Measurements from ENCODE around the gene TSC22D3. TPM values are rescaled to one million over a fixed set of nuclear protein-coding genes. Genes with fewer than 3 reads are reported as not detected.

Gene TSC22D3
- total and polyA plus RNA-seq, 7 donors: 40.5 to 551 (median 272) TPM

- no peaks in the 10 kb centered on the region for H3K36me3 ChIP-seq
- H3K27me3 ChIP-seq: no peaks in the 10 kb centered on the region
- TF ChIP-seq EP300 (IDR thresholded peaks at IDR 0.05) (no peak), CTCF (IDR thresholded peaks at IDR 0.05) (no peak), POLR2A (IDR thresholded peaks at IDR 0.05) (no peak), POLR2AphosphoS5 (IDR thresholded peaks at IDR 0.05) (no peak)
- H3K27ac ChIP-seq: no peak overlapping the region
- H3K4me1 ChIP-seq: no peaks in the 10 kb centered on the region
- no peak overlapping the region for H3K4me3 ChIP-seq
- no peaks in the 10 kb centered on the region for H3K9me3 ChIP-seq
- DNase-seq: no peak
- 92 to 95% methylated on average over 3 of the region's 3 CpGs for WGBS, 2 donors
- intact Hi-C loops (cut with DNase I): no loop called here
Measured at GRCh38 chrX:107805179-107805578, 29.6 kb upstream of the TSC22D3 start.

GRCh38 chrX:107804427-107804826, 28.8 kb upstream of the TSC22D3 start:
- no peak overlapping the region for H3K27ac ChIP-seq
- no peak for DNase-seq
- TF ChIP-seq POLR2AphosphoS5 (IDR thresholded peaks at IDR 0.05) (no peak), CTCF (IDR thresholded peaks at IDR 0.05) (no peak), EP300 (IDR thresholded peaks at IDR 0.05) (no peak), POLR2A (IDR thresholded peaks at IDR 0.05) (no peak)
- 80 to 88% methylated on average over 1 of the region's 1 CpG for WGBS, 2 donors
- intact Hi-C loops (cut with DNase I): no loop called here
- H3K9me3 ChIP-seq: no peaks in the 10 kb centered on the region
- no peaks in the 10 kb centered on the region for H3K36me3 ChIP-seq
- H3K4me1 ChIP-seq: no peaks in the 10 kb centered on the region
- no peak overlapping the region for H3K4me3 ChIP-seq
- no peaks in the 10 kb centered on the region for H3K27me3 ChIP-seq

- Histone ChIP-seq H3K4me1 (peaks cover 0 to 6% (median 0%) of the 10 kb centered on the region in 4 donors), H3K27me3 (no peaks in the 10 kb centered on the region), H3K27ac (peak overlapping the region; percentile 12 to 53 (median 33)), H3K4me3 (no peak overlapping the region), H3K9me3 (no peaks in the 10 kb centered on the region), H3K36me3 (no peaks in the 10 kb centered on the region)
- no peak for DNase-seq
- intact Hi-C loops (cut with DNase I): no loop called here
- TF ChIP-seq CTCF (IDR thresholded peaks at IDR 0.05): no peak
- no peak for TF ChIP-seq EP300 (IDR thresholded peaks at IDR 0.05)
- TF ChIP-seq POLR2AphosphoS5 (IDR thresholded peaks at IDR 0.05): peak in 1 of 4 donors; percentile 8
- WGBS, 2 donors: 60 to 85% methylated on average over 1 of the region's 1 CpG
Measured at GRCh38 chrX:107787827-107788226, 12.2 kb upstream of the TSC22D3 start.

GRCh38 chrX:107780525-107780924, 4.9 kb upstream of the TSC22D3 start:
- TF ChIP-seq CTCF (IDR thresholded peaks at IDR 0.05): no peak
- TF ChIP-seq EP300 (IDR thresholded peaks at IDR 0.05): no peak
- TF ChIP-seq POLR2A (IDR thresholded peaks at IDR 0.05): no peak
- TF ChIP-seq POLR2AphosphoS5 (IDR thresholded peaks at IDR 0.05): no peak
- intact Hi-C loops (cut with DNase I): no loop called here

GRCh38 chrX:107777536-107777832, 1.9 kb upstream of the TSC22D3 start, which contains the start of gene NCBP2L:
TSS of gene NCBP2L (plus strand) at chrX:107777733. CDS start at chrX:107794221, 16,488 bp downstream.
- no peak for TF ChIP-seq POLR2AphosphoS5 (IDR thresholded peaks at IDR 0.05)
- TF ChIP-seq POLR2A (IDR thresholded peaks at IDR 0.05): no peak
- no peak for TF ChIP-seq EP300 (IDR thresholded peaks at IDR 0.05)
- TF ChIP-seq CTCF (IDR thresholded peaks at IDR 0.05): no peak
- WGBS, 2 donors: 69 to 77% methylated on average over 6 of the region's 6 CpGs
- intact Hi-C loops (cut with DNase I): loop anchor here (1.0 to 5.0 kb wide), 2 partner anchors 104 to 120 kb away; no protein-coding TSS in a partner anchor
- Histone ChIP-seq H3K27ac (peak within 1 kb of the TSS; percentile 83 to 87 (median 85)), H3K4me1 (peaks cover 0 to 12% (median 4%) of the 10 kb centered on the region in 4 donors), H3K4me3 (peak within 1 kb of the TSS; percentile 44 to 64 (median 54)), H3K9me3 (no peaks in the 10 kb centered on the region), H3K36me3 (no peaks in the 10 kb centered on the region), H3K27me3 (no peaks in the 10 kb centered on the region)
- no peak for DNase-seq

More at GRCh38 chrX:107780525-107780924, 4.9 kb upstream of the TSC22D3 start:
- Histone ChIP-seq H3K4me1 (peaks cover 0 to 4% (median 2%) of the 10 kb centered on the region in 4 donors), H3K27me3 (no peaks in the 10 kb centered on the region), H3K9me3 (no peaks in the 10 kb centered on the region), H3K27ac (no peak overlapping the region), H3K36me3 (no peaks in the 10 kb centered on the region), H3K4me3 (no peak overlapping the region)
- DNase-seq: no peak
- 95 to 96% methylated on average over 9 of the region's 9 CpGs for WGBS, 2 donors
